Kidney epithelial cell (primary cell): ENCODE measurements around the gene HDGFL2. TPM values are rescaled to one million over a fixed set of nuclear protein-coding genes. Genes with fewer than 3 reads are reported as not detected.

Source experiments
- DNase-seq: peaks from one replicate; pipeline ENCODE4 v3.0.0-alpha.2; 2010; ENCODE audit warnings: low read depth
- H3K27me3 ChIP-seq: 2 replicates; pipeline ENCODE4 v1.6.0; 2011; ENCODE audit warnings: low read length; ENCODE audit not compliant: control insufficient read depth, insufficient read depth
- H3K36me3 ChIP-seq: 2 replicates; pipeline ENCODE4 v1.5.1; 2011; ENCODE audit warnings: low read length; ENCODE audit not compliant: control insufficient read depth, insufficient read depth
- H3K4me3 ChIP-seq: 2 replicates; pipeline ENCODE4 v1.5.1; 2011; ENCODE audit warnings: low read depth, mild to moderate bottlenecking, control low read depth, low read length
- total RNA-seq: library from RNA; depleted of rRNA; stranded (reverse); fragments of >200 nt; gene quantifications from 2 replicates; pipeline ENCODE4 v1.2.3, GENCODE V29; 2015
- TF ChIP-seq, protein P1 (sequence below): IDR thresholded peaks from 2 replicates; pipeline ENCODE4 v1.5.1; 2011; ENCODE audit warnings: mild to moderate bottlenecking, moderate library complexity, low read length, control low read depth, inconsistent platforms; ENCODE audit not compliant: insufficient read depth, poor library complexity, severe bottlenecking

The HDGFL2 gene
- total RNA-seq, 1 donor from 2014 or later = 82.0 TPM

DNA sequence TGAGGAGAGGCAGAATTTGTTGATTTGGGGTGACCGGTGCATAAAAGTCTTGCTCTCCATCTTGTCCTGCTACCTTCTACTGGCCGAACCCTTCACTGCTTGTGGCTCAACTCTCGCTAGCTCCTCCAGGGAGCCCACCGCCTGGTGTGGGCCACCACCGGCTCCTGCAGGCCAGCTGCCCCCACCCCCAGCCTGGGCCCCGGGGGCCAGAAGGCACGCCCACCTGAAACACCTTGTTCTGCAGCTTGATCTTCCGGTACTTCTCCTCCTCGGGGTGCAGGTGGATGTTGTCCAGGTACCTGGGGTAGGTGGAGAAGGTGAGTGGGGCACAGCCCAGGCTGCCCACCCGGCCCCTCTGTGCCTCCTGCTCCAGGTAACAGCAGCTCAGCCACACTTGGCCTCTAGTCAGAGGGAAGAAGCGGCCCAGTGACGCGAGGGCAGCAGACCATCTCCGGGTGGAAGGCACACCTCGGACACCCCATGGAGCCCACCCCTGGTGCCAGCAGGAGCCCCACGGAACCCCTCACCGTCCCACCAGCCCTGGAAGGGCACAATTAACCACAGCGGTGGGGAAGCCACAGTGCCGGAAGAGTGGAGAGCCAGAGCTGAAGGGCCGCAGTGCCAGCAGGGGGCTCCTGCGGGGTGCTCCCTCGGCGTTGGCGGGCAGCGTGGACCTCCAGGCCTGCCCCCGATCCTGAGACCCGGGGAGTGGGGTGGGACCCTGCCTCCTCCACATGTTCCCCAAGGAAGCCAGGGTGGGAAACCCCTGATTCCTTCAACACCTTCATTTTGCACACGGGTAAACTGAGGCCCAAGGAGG is 24.6 kb upstream of the HDGFL2 start:
- H3K27me3 ChIP-seq = no peaks in the 10 kb centered on the region
- DNase-seq = no peak
- no peaks in the 10 kb centered on the region for H3K36me3 ChIP-seq
- TF ChIP-seq, protein P1, sequence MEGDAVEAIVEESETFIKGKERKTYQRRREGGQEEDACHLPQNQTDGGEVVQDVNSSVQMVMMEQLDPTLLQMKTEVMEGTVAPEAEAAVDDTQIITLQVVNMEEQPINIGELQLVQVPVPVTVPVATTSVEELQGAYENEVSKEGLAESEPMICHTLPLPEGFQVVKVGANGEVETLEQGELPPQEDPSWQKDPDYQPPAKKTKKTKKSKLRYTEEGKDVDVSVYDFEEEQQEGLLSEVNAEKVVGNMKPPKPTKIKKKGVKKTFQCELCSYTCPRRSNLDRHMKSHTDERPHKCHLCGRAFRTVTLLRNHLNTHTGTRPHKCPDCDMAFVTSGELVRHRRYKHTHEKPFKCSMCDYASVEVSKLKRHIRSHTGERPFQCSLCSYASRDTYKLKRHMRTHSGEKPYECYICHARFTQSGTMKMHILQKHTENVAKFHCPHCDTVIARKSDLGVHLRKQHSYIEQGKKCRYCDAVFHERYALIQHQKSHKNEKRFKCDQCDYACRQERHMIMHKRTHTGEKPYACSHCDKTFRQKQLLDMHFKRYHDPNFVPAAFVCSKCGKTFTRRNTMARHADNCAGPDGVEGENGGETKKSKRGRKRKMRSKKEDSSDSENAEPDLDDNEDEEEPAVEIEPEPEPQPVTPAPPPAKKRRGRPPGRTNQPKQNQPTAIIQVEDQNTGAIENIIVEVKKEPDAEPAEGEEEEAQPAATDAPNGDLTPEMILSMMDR = no peak
- no peak overlapping the region for H3K4me3 ChIP-seq

DNA sequence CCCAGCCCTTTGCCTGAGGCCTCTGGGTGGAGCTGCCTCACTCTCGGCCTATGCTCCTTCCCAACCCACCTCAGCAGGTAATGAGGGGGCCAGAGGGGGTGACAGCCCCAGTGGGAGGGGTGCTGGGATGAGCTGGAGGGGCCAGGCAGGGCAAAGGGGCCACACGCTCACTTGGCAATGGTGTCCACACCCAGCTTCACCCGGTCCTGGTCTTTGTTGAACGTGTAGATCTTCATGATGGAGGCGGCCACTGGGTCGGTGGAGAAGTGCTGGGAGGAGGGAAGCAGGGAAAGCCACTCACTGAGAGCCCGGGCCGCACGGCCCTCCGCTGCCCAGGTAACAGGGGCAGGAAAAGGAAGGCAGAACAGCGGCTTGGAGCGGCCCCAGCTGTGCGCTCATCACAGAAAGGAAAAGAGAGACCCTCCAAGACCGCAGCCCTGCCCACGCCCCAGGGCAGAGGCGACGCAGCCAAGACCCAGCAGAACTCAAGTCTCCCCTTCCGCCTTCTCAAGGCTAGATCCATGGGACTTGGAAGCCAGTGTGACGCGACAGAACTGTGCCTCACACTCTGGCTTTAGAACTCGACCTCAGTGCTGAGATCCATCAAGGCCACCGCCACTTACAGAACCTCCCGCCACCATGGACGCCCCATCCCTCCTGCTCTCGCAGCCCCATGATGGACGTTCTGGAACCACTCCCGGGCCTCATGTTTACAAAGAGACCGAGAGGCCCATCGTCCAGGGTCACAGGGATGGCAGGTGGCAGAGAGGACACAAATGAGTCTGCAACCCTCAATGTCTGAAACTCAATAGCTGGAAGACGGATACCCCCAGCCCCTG is 23.7 kb upstream of the HDGFL2 start:
- Histone ChIP-seq H3K36me3 (no peaks in the 10 kb centered on the region), H3K27me3 (no peaks in the 10 kb centered on the region), H3K4me3 (no peak overlapping the region)
- DNase-seq = no peak
- TF ChIP-seq, protein P1 = no peak

DNA sequence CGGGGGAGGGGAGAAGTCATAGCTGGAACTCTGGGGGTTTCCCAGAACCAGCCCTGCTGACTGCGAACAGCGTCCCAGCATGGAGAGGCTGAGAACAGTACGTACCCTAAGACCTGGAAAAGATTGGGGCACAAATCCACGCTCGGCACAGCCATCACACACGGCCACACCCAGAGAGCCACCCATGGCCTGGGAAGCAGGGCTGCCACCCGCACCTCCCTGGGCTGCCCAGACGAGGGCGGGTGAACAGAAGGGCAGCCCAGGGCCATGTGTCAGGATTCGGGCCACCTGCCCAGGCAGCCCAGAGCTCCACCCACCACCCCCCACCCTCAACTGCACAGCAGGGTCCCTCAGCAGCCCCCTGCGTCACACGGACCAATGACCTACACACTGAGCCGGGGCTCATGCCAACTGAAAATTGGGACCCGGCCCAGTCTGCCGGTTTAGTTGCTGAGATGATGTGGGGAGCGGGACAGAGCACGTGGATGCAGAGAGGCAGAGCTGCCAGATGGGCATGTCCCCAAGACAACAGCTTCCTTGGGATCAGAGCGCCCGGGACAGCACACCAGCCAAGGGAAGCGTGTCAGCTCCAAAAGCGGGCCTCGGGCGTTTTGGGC is 23.0 kb upstream of the HDGFL2 start:
- Histone ChIP-seq H3K36me3 (no peaks in the 10 kb centered on the region), H3K4me3 (no peak overlapping the region), H3K27me3 (no peaks in the 10 kb centered on the region)
- TF ChIP-seq, protein P1 = no peak
- no peak for DNase-seq

DNA sequence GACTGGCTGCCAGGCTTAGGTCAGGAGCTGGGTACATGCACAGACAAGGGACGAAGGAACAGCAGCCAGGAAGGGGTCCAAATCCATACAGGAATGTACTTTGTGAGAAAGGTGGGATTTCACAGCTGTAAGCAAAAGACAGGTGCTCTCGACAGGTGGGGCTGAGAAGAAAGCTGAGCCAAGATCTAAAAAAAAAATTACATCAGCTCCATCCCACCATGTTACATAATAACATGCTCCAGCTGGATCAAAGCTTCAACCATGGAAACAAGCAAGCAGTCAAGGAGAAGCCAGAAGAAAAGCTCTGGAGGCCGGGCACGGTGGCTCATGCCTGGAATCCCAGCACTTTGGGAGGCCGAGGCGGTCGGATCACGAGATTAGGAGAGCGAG is 22.5 kb upstream of the HDGFL2 start:
- no peak for DNase-seq
- no peaks in the 10 kb centered on the region for H3K27me3 ChIP-seq
- TF ChIP-seq, protein P1 = no peak
- no peaks in the 10 kb centered on the region for H3K36me3 ChIP-seq
- H3K4me3 ChIP-seq = no peak overlapping the region

DNA sequence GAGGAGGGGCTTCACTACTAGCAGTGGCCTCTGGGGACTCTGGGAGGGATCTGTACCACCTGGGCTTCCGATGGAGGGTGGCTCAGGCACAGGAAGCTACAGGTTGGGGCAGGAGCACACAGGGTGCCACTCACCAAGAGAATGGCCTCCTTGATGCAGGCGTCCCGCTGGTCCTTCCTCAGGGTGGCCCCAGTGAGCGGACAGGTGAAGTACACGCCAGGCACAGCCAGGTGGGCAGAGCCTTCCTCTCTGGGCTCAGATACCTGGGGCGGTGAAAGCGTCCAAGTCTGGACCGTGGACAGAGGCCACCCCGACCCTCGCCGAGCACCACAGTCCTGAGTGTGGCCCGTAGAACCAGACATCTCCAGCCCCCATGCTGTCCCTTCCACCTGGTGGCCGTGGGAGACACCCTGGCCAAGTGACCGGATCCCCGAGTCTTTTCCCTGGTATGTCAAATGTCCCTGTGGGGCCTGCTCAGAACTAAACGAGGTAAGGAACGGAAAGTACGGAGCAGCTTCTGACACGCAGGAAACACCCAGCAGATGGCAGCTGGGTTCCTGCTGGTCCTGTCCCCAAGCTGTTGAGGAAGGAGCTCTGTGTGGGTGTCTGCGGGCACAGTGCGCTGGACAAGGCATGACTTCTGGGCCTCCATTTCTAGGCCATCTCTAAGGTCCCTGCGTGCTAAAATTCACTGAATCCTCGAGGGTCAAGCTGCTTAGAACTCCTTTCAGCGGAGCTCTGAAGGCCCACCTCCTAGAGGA is 19.7 kb upstream of the HDGFL2 start:
- Histone ChIP-seq H3K36me3 (no peaks in the 10 kb centered on the region), H3K4me3 (no peak overlapping the region), H3K27me3 (no peaks in the 10 kb centered on the region)
- no peak for DNase-seq
- TF ChIP-seq, protein P1 = no peak
